HepG2 (cell line): ENCODE results near the gene VRK3. TPM values are rescaled to one million over a fixed set of nuclear protein-coding genes. Genes with fewer than 3 reads are reported as not detected.

Source experiments
- ARID5B ChIP-seq: IDR thresholded peaks from 2 replicates; pipeline ENCODE4 v1.4.0; 2020; ENCODE audit warnings: mild to moderate bottlenecking, missing genetic modification reagents
- ATF3 ChIP-seq: sonication (generic); formaldehyde crosslinking; IDR thresholded peaks from 2 replicates; pipeline ENCODE4 v1.4.0; 2020; ENCODE audit warnings: missing genetic modification reagents
- HIC2 ChIP-seq: sonication (generic); formaldehyde crosslinking; IDR thresholded peaks from 2 replicates; pipeline ENCODE4 v1.9.0; 2022; ENCODE audit warnings: low read depth, missing genetic modification reagents
- HMG20A ChIP-seq: IDR thresholded peaks from 2 replicates; pipeline ENCODE4 v1.6.1; 2016; ENCODE audit warnings: borderline replicate concordance
- RERE ChIP-seq: IDR thresholded peaks from 2 replicates; pipeline ENCODE4 v1.6.1; 2016; ENCODE audit warnings: low read depth, missing genetic modification reagents, missing compliant biosample characterization
- SETDB1 ChIP-seq: sonication (generic); formaldehyde crosslinking; IDR thresholded peaks from 2 replicates; pipeline ENCODE4 v1.5.1; 2020; ENCODE audit warnings: missing genetic modification reagents, mild to moderate bottlenecking, borderline replicate concordance
- TCF12 ChIP-seq, 2 experiments: fragments of 450-650 bp in 1 of 2; sonication (generic) in 1 of 2; formaldehyde crosslinking in 1 of 2; IDR thresholded peaks; 2 replicates each; pipeline versions ENCODE4 v1.6.1 to v1.8.0; 2017 to 2022; ENCODE audit warnings: antibody characterized with exemption in 1 of 2, mild to moderate bottlenecking in 1 of 2, missing genetic modification reagents in 1 of 2, moderate library complexity in 1 of 2
- TRIM22 ChIP-seq: fragments of 450-650 bp; IDR thresholded peaks from 2 replicates; pipeline ENCODE4 v1.6.1; 2017
- ZBTB46 ChIP-seq: sonication (generic); formaldehyde crosslinking; IDR thresholded peaks from 2 replicates; pipeline ENCODE4 v1.4.0; 2020; ENCODE audit warnings: mild to moderate bottlenecking, missing genetic modification reagents, borderline replicate concordance
- ZNF207 ChIP-seq: fragments of 450-650 bp; IDR thresholded peaks from 2 replicates; pipeline ENCODE4 v1.6.1; 2016; ENCODE audit warnings: antibody characterized with exemption, borderline replicate concordance
- ZNF317 ChIP-seq: sonication (generic); formaldehyde crosslinking; IDR thresholded peaks from 2 replicates; pipeline ENCODE4 v1.5.0; 2020; ENCODE audit warnings: mild to moderate bottlenecking, missing genetic modification reagents
- polyA plus RNA-seq, 8 experiments: library from polyadenylated mRNA; depleted of rRNA in 3 of 8; stranded (reverse) in 7 of 8; unstranded in 1 of 8; fragments of >200 nt; fragmentation: Illumina TruSeq in 4 of 8; extraction: Trizol in 4 of 8; gene quantifications; 2 replicates each; pipeline versions ENCODE4 v1.2.1 to v1.2.3, GENCODE V29; 2011 to 2016; ENCODE audit warnings: low read depth in 4 of 8, missing spikeins in 1 of 8, mixed read lengths in 1 of 8; ENCODE audit not compliant: insufficient read depth in 1 of 8
- total RNA-seq, 5 experiments: library from RNA; depleted of rRNA; stranded (reverse); fragments of >200 nt; fragmentation: Illumina TruSeq; extraction: Trizol; gene quantifications; 2 replicates each; pipeline ENCODE4 v1.2.3, GENCODE V29; 2016; ENCODE audit warnings: low read depth in 1 of 5

VRK3 gene
- total and polyA plus RNA-seq, 2 of the 13 experiments (the other 11 are each of a cell fraction or from before 2014, with no cell fraction given): 23.8 to 28.3 TPM

GRCh38 chr19:50025022-50025793, at the start of gene VRK3 (continued):
- no peak for TF ChIP-seq HIC2
- no peak for TF ChIP-seq TRIM22
- no peak for TF ChIP-seq ZNF207
- no peak for TF ChIP-seq ARID5B
- TF ChIP-seq ZNF317 (CRISPR knock-in tag): peak; percentile 35; the same call in 1 of the 2 replicates
- no peak for TF ChIP-seq ATF3 (CRISPR knock-in tag)
- no peak for TF ChIP-seq SETDB1 (CRISPR knock-in tag)
- no peak for TF ChIP-seq HMG20A (CRISPR knock-in tag)
- no peak for TF ChIP-seq ZBTB46 (CRISPR knock-in tag)
- no peak for TF ChIP-seq TCF12 (IDR thresholded peaks at IDR 0.05)
- TF ChIP-seq TCF12 (CRISPR knock-in tag; IDR thresholded peaks at IDR 0.05): peak; percentile 55; the same call in 1 of the 2 replicates
- no peak for TF ChIP-seq RERE (CRISPR knock-in tag)
